ENCODE results near the gene SRRM3. TPM values are rescaled to one million over a fixed set of nuclear protein-coding genes. Genes with fewer than 3 reads are reported as not detected.

The SRRM3 gene
- total RNA-seq, 1 donor from 2014 or later: 1.7 TPM

DNA sequence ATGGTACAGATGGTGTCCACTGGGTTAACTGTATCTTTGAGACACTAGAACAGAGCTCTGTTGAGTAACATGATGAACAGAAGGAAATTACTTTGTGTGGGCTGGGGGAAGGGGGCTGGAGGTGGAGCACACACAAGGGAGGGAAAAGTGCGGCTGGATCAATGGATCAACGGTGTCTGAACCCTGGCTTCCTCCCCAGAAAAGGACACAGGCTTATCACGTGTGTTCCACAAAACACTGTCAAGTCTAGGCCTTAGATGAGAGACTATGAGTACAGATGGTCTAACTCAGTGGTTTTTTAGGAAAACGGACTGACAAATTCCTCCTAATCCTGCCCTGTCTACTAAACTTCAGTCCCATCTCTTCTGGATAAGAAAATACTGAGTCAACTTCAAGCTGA, 128.6 kb downstream of the SRRM3 start:
- H3K27ac ChIP-seq (ENCODE audit: low read depth, low read length): no peak overlapping the region
- no peak overlapping the region for H3K4me3 ChIP-seq (ENCODE audit: insufficient read depth, low read depth, low read length)
- TF ChIP-seq, protein P1, sequence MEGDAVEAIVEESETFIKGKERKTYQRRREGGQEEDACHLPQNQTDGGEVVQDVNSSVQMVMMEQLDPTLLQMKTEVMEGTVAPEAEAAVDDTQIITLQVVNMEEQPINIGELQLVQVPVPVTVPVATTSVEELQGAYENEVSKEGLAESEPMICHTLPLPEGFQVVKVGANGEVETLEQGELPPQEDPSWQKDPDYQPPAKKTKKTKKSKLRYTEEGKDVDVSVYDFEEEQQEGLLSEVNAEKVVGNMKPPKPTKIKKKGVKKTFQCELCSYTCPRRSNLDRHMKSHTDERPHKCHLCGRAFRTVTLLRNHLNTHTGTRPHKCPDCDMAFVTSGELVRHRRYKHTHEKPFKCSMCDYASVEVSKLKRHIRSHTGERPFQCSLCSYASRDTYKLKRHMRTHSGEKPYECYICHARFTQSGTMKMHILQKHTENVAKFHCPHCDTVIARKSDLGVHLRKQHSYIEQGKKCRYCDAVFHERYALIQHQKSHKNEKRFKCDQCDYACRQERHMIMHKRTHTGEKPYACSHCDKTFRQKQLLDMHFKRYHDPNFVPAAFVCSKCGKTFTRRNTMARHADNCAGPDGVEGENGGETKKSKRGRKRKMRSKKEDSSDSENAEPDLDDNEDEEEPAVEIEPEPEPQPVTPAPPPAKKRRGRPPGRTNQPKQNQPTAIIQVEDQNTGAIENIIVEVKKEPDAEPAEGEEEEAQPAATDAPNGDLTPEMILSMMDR (IDR thresholded peaks at IDR 0.05; ENCODE audit: insufficient read depth, low read depth, low read length): no peak
- TF ChIP-seq EZH2 (IDR thresholded peaks at IDR 0.05; ENCODE audit: insufficient read depth, low read length): no peak
- peaks cover 97% of the 10 kb centered on the region for H4K20me1 ChIP-seq (ENCODE audit: insufficient read depth, low read length)
- no peak overlapping the region for H3K4me3 Mint-ChIP-seq (ENCODE audit: unreplicated experiment)
- DNase-seq (ENCODE audit: low read depth) (no peak), FAIRE-seq (no peak)
- H3K27me3 Mint-ChIP-seq (ENCODE audit: low read depth, unreplicated experiment): no peaks in the 10 kb centered on the region
- H3K9ac ChIP-seq (ENCODE audit: low read length): no peak overlapping the region
- no peaks in the 10 kb centered on the region for H3K9me3 ChIP-seq (ENCODE audit: insufficient read depth, low read depth, low read length)
- no peaks in the 10 kb centered on the region for H3K27me3 ChIP-seq (ENCODE audit: insufficient read depth, low read length)
- H3K4me1 ChIP-seq (ENCODE audit: insufficient read depth, low read length): peaks cover 6% of the 10 kb centered on the region
- H3K36me3 Mint-ChIP-seq (ENCODE audit: low read depth, unreplicated experiment): peaks cover 30% of the 10 kb centered on the region
- no peak overlapping the region for H3K27ac Mint-ChIP-seq (ENCODE audit: unreplicated experiment)
- peaks cover 52% of the 10 kb centered on the region for H3K36me3 ChIP-seq (ENCODE audit: insufficient read depth, low read length)
- H3K9me3 Mint-ChIP-seq (ENCODE audit: unreplicated experiment): no peaks in the 10 kb centered on the region
- H2AFZ ChIP-seq (ENCODE audit: low read depth, low read length): no peak overlapping the region
- peaks cover 37% of the 10 kb centered on the region for H3K4me1 Mint-ChIP-seq (ENCODE audit: low read depth, unreplicated experiment)
- no peak overlapping the region for H3K4me2 ChIP-seq (ENCODE audit: low read length)
- H3K79me2 ChIP-seq (ENCODE audit: insufficient read depth, low read length): peaks cover 99% of the 10 kb centered on the region

DNA sequence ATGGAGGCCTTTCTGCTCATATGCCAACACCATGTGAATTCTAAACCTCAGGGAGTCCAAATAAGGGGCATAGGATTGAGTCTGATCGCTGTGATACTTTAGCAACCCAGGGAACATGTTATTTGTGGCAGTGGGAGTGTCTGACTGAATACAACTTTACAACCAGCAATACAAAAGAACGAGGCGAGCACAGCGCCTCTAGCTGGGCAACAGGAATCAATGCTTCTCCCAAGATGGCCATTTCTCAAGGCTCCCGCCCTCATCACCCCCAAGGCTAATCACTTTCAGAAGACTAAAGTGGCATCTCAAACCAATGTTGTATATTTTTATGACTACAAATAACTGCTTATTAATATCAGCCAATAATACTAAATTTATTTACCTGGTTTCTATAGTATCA, 129.0 kb downstream of the SRRM3 start:
- H3K36me3 Mint-ChIP-seq (ENCODE audit: low read depth, unreplicated experiment): peaks cover 30% of the 10 kb centered on the region
- H2AFZ ChIP-seq (ENCODE audit: low read depth, low read length): no peak overlapping the region
- H3K27ac Mint-ChIP-seq (ENCODE audit: unreplicated experiment): no peak overlapping the region
- no peak for DNase-seq (ENCODE audit: low read depth)
- peaks cover 98% of the 10 kb centered on the region for H4K20me1 ChIP-seq (ENCODE audit: insufficient read depth, low read length)
- H3K27me3 Mint-ChIP-seq (ENCODE audit: low read depth, unreplicated experiment): no peaks in the 10 kb centered on the region
- TF ChIP-seq EZH2 (IDR thresholded peaks at IDR 0.05; ENCODE audit: insufficient read depth, low read length): no peak
- TF ChIP-seq, protein P1 (IDR thresholded peaks at IDR 0.05; ENCODE audit: insufficient read depth, low read depth, low read length): no peak
- H3K36me3 ChIP-seq (ENCODE audit: insufficient read depth, low read length): peaks cover 50% of the 10 kb centered on the region
- peaks cover 6% of the 10 kb centered on the region for H3K4me1 ChIP-seq (ENCODE audit: insufficient read depth, low read length)
- no peak overlapping the region for H3K4me3 ChIP-seq (ENCODE audit: insufficient read depth, low read depth, low read length)
- no peaks in the 10 kb centered on the region for H3K9me3 ChIP-seq (ENCODE audit: insufficient read depth, low read depth, low read length)
- no peak overlapping the region for H3K27ac ChIP-seq (ENCODE audit: low read depth, low read length)
- peaks cover 37% of the 10 kb centered on the region for H3K4me1 Mint-ChIP-seq (ENCODE audit: low read depth, unreplicated experiment)
- no peaks in the 10 kb centered on the region for H3K9me3 Mint-ChIP-seq (ENCODE audit: unreplicated experiment)
- H3K4me3 Mint-ChIP-seq (ENCODE audit: unreplicated experiment): no peak overlapping the region
- H3K9ac ChIP-seq (ENCODE audit: low read length): no peak overlapping the region
- peaks cover 99% of the 10 kb centered on the region for H3K79me2 ChIP-seq (ENCODE audit: insufficient read depth, low read length)
- no peaks in the 10 kb centered on the region for H3K27me3 ChIP-seq (ENCODE audit: insufficient read depth, low read length)
- no peak overlapping the region for H3K4me2 ChIP-seq (ENCODE audit: low read length)
- no peak for FAIRE-seq

DNA sequence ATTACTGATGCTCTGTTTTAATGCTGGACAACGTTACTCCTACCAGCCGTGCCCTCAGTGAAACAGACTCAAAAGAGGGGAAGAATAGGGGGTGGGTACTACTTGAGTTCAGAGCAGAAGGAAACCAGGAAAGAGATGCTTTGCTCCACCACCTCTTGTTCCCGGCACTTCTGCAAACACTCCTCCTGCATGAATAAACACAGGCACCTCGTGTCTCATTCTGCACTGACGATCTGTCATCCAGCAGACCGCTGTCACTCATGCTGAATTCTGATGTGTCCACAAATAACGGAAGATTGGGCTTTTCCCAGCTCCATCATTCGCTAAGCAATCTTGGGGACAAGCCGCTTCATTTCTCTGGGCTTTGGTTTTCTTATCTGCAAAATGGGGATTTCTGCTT, 130.4 kb downstream of the SRRM3 start:
- Histone ChIP-seq H3K4me3 (ENCODE audit: insufficient read depth, low read depth, low read length) (no peak overlapping the region), H4K20me1 (ENCODE audit: insufficient read depth, low read length) (peaks cover 98% of the 10 kb centered on the region), H3K27ac (ENCODE audit: low read depth, low read length) (no peak overlapping the region), H3K4me2 (ENCODE audit: low read length) (no peak overlapping the region), H3K27me3 (ENCODE audit: insufficient read depth, low read length) (no peaks in the 10 kb centered on the region), H3K36me3 (ENCODE audit: insufficient read depth, low read length) (peaks cover 47% of the 10 kb centered on the region), H3K4me1 (ENCODE audit: insufficient read depth, low read length) (no peaks in the 10 kb centered on the region), H3K79me2 (ENCODE audit: insufficient read depth, low read length) (peaks cover 99% of the 10 kb centered on the region), H3K9ac (ENCODE audit: low read length) (no peak overlapping the region), H2AFZ (ENCODE audit: low read depth, low read length) (no peak overlapping the region), H3K9me3 (ENCODE audit: insufficient read depth, low read depth, low read length) (no peaks in the 10 kb centered on the region)
- Mint-ChIP-seq H3K27ac (ENCODE audit: unreplicated experiment) (no peak overlapping the region), H3K4me3 (ENCODE audit: unreplicated experiment) (no peak overlapping the region), H3K9me3 (ENCODE audit: unreplicated experiment) (no peaks in the 10 kb centered on the region), H3K36me3 (ENCODE audit: low read depth, unreplicated experiment) (peaks cover 30% of the 10 kb centered on the region), H3K27me3 (ENCODE audit: low read depth, unreplicated experiment) (no peaks in the 10 kb centered on the region), H3K4me1 (ENCODE audit: low read depth, unreplicated experiment) (peaks cover 35% of the 10 kb centered on the region)
- TF ChIP-seq, protein P1 (IDR thresholded peaks at IDR 0.05; ENCODE audit: insufficient read depth, low read depth, low read length): no peak
- no peak for TF ChIP-seq EZH2 (IDR thresholded peaks at IDR 0.05; ENCODE audit: insufficient read depth, low read length)
- FAIRE-seq: no peak
- DNase-seq (ENCODE audit: low read depth): no peak
